Activated CD4-positive, alpha-beta memory T cell treated with anti-CD3 and anti-CD28 coated beads, Interleukin-2, amount 10 ng/mL, durations not matched to agents 7 days and 5 days (primary cell): ENCODE results near the gene ADGRG2. TPM values are rescaled to one million over a fixed set of nuclear protein-coding genes. Genes with fewer than 3 reads are reported as not detected.
"Not testable (repeated sequence)": the region's sequence is repeated elsewhere in the genome, so short reads cannot be mapped to it uniquely, and the experiment has no call there.

Source experiments
- CTCF ChIA-PET: fragments of 350-600 bp; sonication (Branson Sonifier 250); formaldehyde crosslinking; loops from one replicate; lab custom pipeline; 2021; ENCODE audit warnings: antibody characterized with exemption, inconsistent platforms; lab: Charles Lee
- POLR2A ChIA-PET: fragments of 350-600 bp; sonication (Branson Sonifier 250); formaldehyde crosslinking; loops from one replicate; lab custom pipeline; 2021; ENCODE audit warnings: antibody characterized with exemption; lab: Charles Lee
- DNase-seq: peaks from one replicate; pipeline ENCODE4 v3.0.0-alpha.2; 2020
- H3K27ac Mint-ChIP-seq: one replicate; pipeline ENCODE4 v1.8.0; 2021; ENCODE audit warnings: mild to moderate bottlenecking, mixed read lengths
- H3K27me3 Mint-ChIP-seq: one replicate; pipeline ENCODE4 v1.8.0; 2021; ENCODE audit warnings: mixed read lengths
- H3K36me3 Mint-ChIP-seq: one replicate; pipeline ENCODE4 v1.8.0; 2021; ENCODE audit warnings: low read depth, mixed read lengths
- H3K4me1 Mint-ChIP-seq: one replicate; pipeline ENCODE4 v1.8.0; 2021; ENCODE audit warnings: mixed read lengths
- H3K4me3 Mint-ChIP-seq: one replicate; pipeline ENCODE4 v1.8.0; 2021; ENCODE audit warnings: mild to moderate bottlenecking, mixed read lengths
- H3K9me3 Mint-ChIP-seq: one replicate; pipeline ENCODE4 v1.8.0; 2021; ENCODE audit warnings: mixed read lengths
- total RNA-seq, 2 experiments: library from RNA; stranded (reverse); gene quantifications; one replicate each; pipeline ENCODE4 v1.2.3, GENCODE V29; 2021

ADGRG2 gene
- total RNA-seq, 2 experiments from 2014 or later: not detected

DNA sequence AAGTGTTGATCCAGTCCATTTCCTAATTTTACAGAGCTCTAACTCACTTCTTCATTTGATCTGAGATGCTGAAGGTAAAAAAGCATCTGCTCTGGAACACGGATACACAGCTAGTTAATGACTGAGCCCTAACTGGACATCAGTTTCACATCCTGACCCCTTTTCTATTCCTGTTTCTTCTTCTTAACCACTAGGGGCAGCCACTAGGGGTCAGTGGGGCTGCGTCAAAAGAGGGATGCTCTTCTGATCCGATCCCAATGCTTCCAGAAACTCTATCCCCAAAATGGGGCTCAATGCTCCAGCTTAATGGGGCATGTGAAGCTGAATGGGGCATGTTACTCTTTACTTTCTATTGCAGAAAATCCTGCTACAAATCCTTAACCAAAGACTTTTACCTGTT lies 105.0 kb downstream of the ADGRG2 start:
- no peak overlapping the region for H3K27ac Mint-ChIP-seq
- no peak for DNase-seq
- H3K9me3 Mint-ChIP-seq: no peaks in the 10 kb centered on the region
- ChIA-PET CTCF (no interaction called here), POLR2A (no interaction called here)
- H3K27me3 Mint-ChIP-seq: no peaks in the 10 kb centered on the region
- H3K4me1 Mint-ChIP-seq: no peaks in the 10 kb centered on the region
- H3K4me3 Mint-ChIP-seq: no peak overlapping the region
- no peaks in the 10 kb centered on the region for H3K36me3 Mint-ChIP-seq

- H3K4me1 Mint-ChIP-seq: not testable (repeated sequence)
These were observed 105.7 kb downstream of the ADGRG2 start for GRCh38 chrX:19016614-19017013.

GRCh38 chrX:19007868-19008267 lies 114.4 kb downstream of the ADGRG2 start:
- H3K4me1 Mint-ChIP-seq: no peaks in the 10 kb centered on the region
- DNase-seq: no peak
- H3K36me3 Mint-ChIP-seq: no peaks in the 10 kb centered on the region
- CTCF ChIA-PET: interaction anchor here (0.9 kb wide), 1 partner anchor 43 kb away, joined by 3 read pairs; no protein-coding TSS in a partner anchor
- no peaks in the 10 kb centered on the region for H3K27me3 Mint-ChIP-seq
- POLR2A ChIA-PET: no interaction called here
- H3K9me3 Mint-ChIP-seq: no peaks in the 10 kb centered on the region
- no peak overlapping the region for H3K4me3 Mint-ChIP-seq
- H3K27ac Mint-ChIP-seq: no peak overlapping the region

More at GRCh38 chrX:19016614-19017013, 105.7 kb downstream of the ADGRG2 start:
- POLR2A ChIA-PET, H3K27me3 Mint-ChIP-seq, CTCF ChIA-PET, DNase-seq, H3K27ac Mint-ChIP-seq, H3K36me3 Mint-ChIP-seq, H3K9me3 Mint-ChIP-seq, H3K4me3 Mint-ChIP-seq: not testable (repeated sequence)

- Mint-ChIP-seq H3K27me3 (no peaks in the 10 kb centered on the region), H3K27ac (no peak overlapping the region), H3K4me1 (no peaks in the 10 kb centered on the region), H3K9me3 (no peaks in the 10 kb centered on the region), H3K36me3 (no peaks in the 10 kb centered on the region), H3K4me3 (no peak overlapping the region)
- ChIA-PET POLR2A (no interaction called here), CTCF (no interaction called here)
- no peak for DNase-seq
These were observed 115.3 kb downstream of the ADGRG2 start for GRCh38 chrX:19007011-19007410.

GRCh38 chrX:19005909-19006308 lies 116.4 kb downstream of the ADGRG2 start:
- no peaks in the 10 kb centered on the region for H3K9me3 Mint-ChIP-seq
- no peak overlapping the region for H3K27ac Mint-ChIP-seq
- no peak for DNase-seq
- ChIA-PET POLR2A (no interaction called here), CTCF (interaction anchor here (1.0 kb wide), 1 partner anchor 22 kb away, joined by 3 read pairs; no protein-coding TSS in a partner anchor)
- H3K27me3 Mint-ChIP-seq: no peaks in the 10 kb centered on the region
- H3K4me1 Mint-ChIP-seq: no peaks in the 10 kb centered on the region
- H3K4me3 Mint-ChIP-seq: no peak overlapping the region
- H3K36me3 Mint-ChIP-seq: no peaks in the 10 kb centered on the region

GRCh38 chrX:19003756-19004155 lies 118.5 kb downstream of the ADGRG2 start:
- DNase-seq: no peak
- CTCF ChIA-PET: no interaction called here
- H3K4me1 Mint-ChIP-seq: no peaks in the 10 kb centered on the region
- no peak overlapping the region for H3K4me3 Mint-ChIP-seq
- H3K27ac Mint-ChIP-seq: no peak overlapping the region
- POLR2A ChIA-PET: no interaction called here
- no peaks in the 10 kb centered on the region for H3K27me3 Mint-ChIP-seq
- H3K36me3 Mint-ChIP-seq: no peaks in the 10 kb centered on the region
- no peaks in the 10 kb centered on the region for H3K9me3 Mint-ChIP-seq

- no peaks in the 10 kb centered on the region for H3K9me3 Mint-ChIP-seq
- H3K36me3 Mint-ChIP-seq: no peaks in the 10 kb centered on the region
- no peak overlapping the region for H3K27ac Mint-ChIP-seq
- no peak for DNase-seq
- no peaks in the 10 kb centered on the region for H3K27me3 Mint-ChIP-seq
- CTCF ChIA-PET: no interaction called here
- POLR2A ChIA-PET: no interaction called here
- H3K4me1 Mint-ChIP-seq: no peaks in the 10 kb centered on the region
- H3K4me3 Mint-ChIP-seq: no peak overlapping the region
These were observed 123.6 kb downstream of the ADGRG2 start for GRCh38 chrX:18998653-18999052.

DNA sequence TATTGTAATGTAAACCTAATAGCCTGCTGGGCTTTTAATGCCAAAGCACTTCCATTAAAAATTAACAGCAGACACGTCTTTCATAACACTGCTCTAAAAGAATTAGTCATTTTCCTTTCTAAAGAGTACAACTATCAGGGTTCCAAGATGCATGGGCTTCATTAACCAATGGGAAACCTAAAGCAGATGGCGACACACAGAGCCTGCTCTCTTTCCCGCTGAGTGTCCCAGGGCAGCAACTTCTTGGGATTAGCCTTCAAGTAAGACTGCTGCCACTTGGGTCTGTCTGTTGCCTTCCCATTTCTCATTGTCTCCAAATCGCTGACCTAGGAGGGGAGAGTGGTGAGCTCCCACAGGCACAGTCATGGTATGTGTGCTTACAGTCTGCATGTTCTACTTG lies 124.4 kb downstream of the ADGRG2 start:
- no peaks in the 10 kb centered on the region for H3K27me3 Mint-ChIP-seq
- H3K27ac Mint-ChIP-seq: no peak overlapping the region
- no peak overlapping the region for H3K4me3 Mint-ChIP-seq
- no peak for DNase-seq
- H3K4me1 Mint-ChIP-seq: no peaks in the 10 kb centered on the region
- POLR2A ChIA-PET: no interaction called here
- H3K9me3 Mint-ChIP-seq: no peaks in the 10 kb centered on the region
- CTCF ChIA-PET: no interaction called here
- H3K36me3 Mint-ChIP-seq: no peaks in the 10 kb centered on the region

GRCh38 chrX:18996536-18996935 lies 125.7 kb downstream of the ADGRG2 start:
- no peak for DNase-seq
- H3K4me1 Mint-ChIP-seq: no peaks in the 10 kb centered on the region
- no peak overlapping the region for H3K27ac Mint-ChIP-seq
- no peak overlapping the region for H3K4me3 Mint-ChIP-seq
- POLR2A ChIA-PET: no interaction called here
- no peaks in the 10 kb centered on the region for H3K36me3 Mint-ChIP-seq
- no peaks in the 10 kb centered on the region for H3K9me3 Mint-ChIP-seq
- no peaks in the 10 kb centered on the region for H3K27me3 Mint-ChIP-seq
- CTCF ChIA-PET: no interaction called here

DNA sequence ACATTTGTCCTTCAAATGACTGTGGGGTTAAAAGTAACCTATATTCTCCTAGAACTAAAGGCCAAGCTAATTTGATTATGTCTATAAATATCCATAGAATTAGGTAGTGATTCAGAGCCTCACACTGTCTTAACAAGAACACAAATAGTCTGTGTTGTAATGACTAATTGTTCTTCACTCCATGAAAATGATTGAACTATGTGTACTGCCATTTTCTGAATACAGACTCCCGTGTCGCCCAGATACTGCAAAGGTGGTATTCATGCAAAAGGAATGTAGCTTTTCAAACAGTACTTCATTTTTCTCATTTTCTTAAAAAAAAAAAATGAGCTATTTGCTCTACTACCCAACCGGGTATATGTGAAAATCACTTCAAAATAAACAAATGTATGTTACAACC lies 127.0 kb downstream of the ADGRG2 start:
- ChIA-PET CTCF (no interaction called here), POLR2A (no interaction called here)
- Mint-ChIP-seq H3K4me3 (no peak overlapping the region), H3K9me3 (no peaks in the 10 kb centered on the region), H3K27ac (no peak overlapping the region), H3K27me3 (no peaks in the 10 kb centered on the region), H3K36me3 (no peaks in the 10 kb centered on the region), H3K4me1 (no peaks in the 10 kb centered on the region)
- DNase-seq: no peak

- no peak for DNase-seq
- Mint-ChIP-seq H3K27me3 (no peaks in the 10 kb centered on the region), H3K36me3 (no peaks in the 10 kb centered on the region), H3K9me3 (no peaks in the 10 kb centered on the region), H3K4me1 (no peaks in the 10 kb centered on the region), H3K4me3 (no peak overlapping the region), H3K27ac (no peak overlapping the region)
- ChIA-PET CTCF (no interaction called here), POLR2A (no interaction called here)
These were observed 127.6 kb downstream of the ADGRG2 start for GRCh38 chrX:18994713-18995112.

DNA sequence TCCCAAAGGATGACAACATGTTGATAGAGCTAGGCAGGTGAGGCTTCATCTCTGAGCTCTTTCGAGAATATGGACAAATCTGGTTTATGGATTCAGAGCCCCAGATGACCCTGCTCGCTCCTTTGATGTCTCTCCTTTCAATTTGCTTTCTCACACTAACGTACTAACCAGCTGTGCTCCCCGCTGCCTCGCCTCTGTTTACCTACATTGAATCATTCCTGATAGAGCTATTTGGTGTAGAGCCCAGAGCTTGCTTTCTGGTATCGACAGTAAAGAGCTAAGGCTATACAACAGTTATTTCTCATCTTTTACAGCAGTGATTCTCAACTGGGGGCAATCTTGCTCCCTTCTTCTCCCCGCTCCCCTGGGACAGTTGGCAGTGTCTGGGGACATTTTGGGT lies 129.4 kb downstream of the ADGRG2 start:
- no peaks in the 10 kb centered on the region for H3K9me3 Mint-ChIP-seq
- POLR2A ChIA-PET: no interaction called here

GRCh38 chrX:18985186-18985435 lies 137.2 kb downstream of the ADGRG2 start:
- no peaks in the 10 kb centered on the region for H3K36me3 Mint-ChIP-seq
- no peaks in the 10 kb centered on the region for H3K27me3 Mint-ChIP-seq
- POLR2A ChIA-PET: interaction anchor here (0.7 to 0.9 kb wide), 2 partner anchors 16 to 19 kb away, joined by 3 to 4 read pairs; no protein-coding TSS in a partner anchor
- peak overlapping the region; percentile 79 for H3K27ac Mint-ChIP-seq
- H3K9me3 Mint-ChIP-seq: no peaks in the 10 kb centered on the region
- peaks cover 24% of the 10 kb centered on the region for H3K4me1 Mint-ChIP-seq
- no peak for DNase-seq
- CTCF ChIA-PET: interaction anchor here (0.8 kb wide), 1 partner anchor 349 kb away, joined by 3 read pairs; no protein-coding TSS in a partner anchor
- peak overlapping the region; percentile 76 for H3K4me3 Mint-ChIP-seq

More for the DNA sequence above, 129.4 kb downstream of the ADGRG2 start:
- Mint-ChIP-seq H3K27me3 (no peaks in the 10 kb centered on the region), H3K4me3 (no peak overlapping the region), H3K36me3 (no peaks in the 10 kb centered on the region), H3K27ac (no peak overlapping the region), H3K4me1 (no peaks in the 10 kb centered on the region)
- no peak for DNase-seq
- CTCF ChIA-PET: no interaction called here

GRCh38 chrX:18984381-18985185 lies 137.7 kb downstream of the ADGRG2 start:
- H3K27me3 Mint-ChIP-seq: no peaks in the 10 kb centered on the region
- no peaks in the 10 kb centered on the region for H3K9me3 Mint-ChIP-seq
- POLR2A ChIA-PET: interaction anchor here (0.7 to 0.9 kb wide), 2 partner anchors 16 to 18 kb away, joined by 3 to 4 read pairs; no protein-coding TSS in a partner anchor
- peak overlapping the region; percentile 76 for H3K4me3 Mint-ChIP-seq
- peak overlapping the region; percentile 79 for H3K27ac Mint-ChIP-seq
- H3K4me1 Mint-ChIP-seq: peaks cover 24% of the 10 kb centered on the region
- DNase-seq: peak; percentile 85
- CTCF ChIA-PET: interaction anchor here (0.8 kb wide), 1 partner anchor 349 kb away, joined by 3 read pairs; no protein-coding TSS in a partner anchor
- no peaks in the 10 kb centered on the region for H3K36me3 Mint-ChIP-seq
